Activated CD4-positive, alpha-beta memory T cell treated with anti-CD3 and anti-CD28 coated beads, Interleukin-2, amount 10 ng/mL, durations not matched to agents 7 days and 5 days (primary cell): ENCODE results near the gene MACROH2A1. TPM values are rescaled to one million over a fixed set of nuclear protein-coding genes. Genes with fewer than 3 reads are reported as not detected.
A peak's percentile ranks its signal among the peaks of the same experiment; 100 is the strongest.

ENCODE experiments used
- CTCF ChIA-PET: fragments of 350-600 bp; sonication (Branson Sonifier 250); formaldehyde crosslinking; loops from one replicate; lab custom pipeline; 2021; ENCODE audit warnings: antibody characterized with exemption, inconsistent platforms; lab: Charles Lee
- POLR2A ChIA-PET: fragments of 350-600 bp; sonication (Branson Sonifier 250); formaldehyde crosslinking; loops from one replicate; lab custom pipeline; 2021; ENCODE audit warnings: antibody characterized with exemption; lab: Charles Lee
- DNase-seq: peaks from one replicate; pipeline ENCODE4 v3.0.0-alpha.2; 2020
- H3K27ac Mint-ChIP-seq: one replicate; pipeline ENCODE4 v1.8.0; 2021; ENCODE audit warnings: mild to moderate bottlenecking, mixed read lengths
- H3K27me3 Mint-ChIP-seq: one replicate; pipeline ENCODE4 v1.8.0; 2021; ENCODE audit warnings: mixed read lengths
- H3K36me3 Mint-ChIP-seq: one replicate; pipeline ENCODE4 v1.8.0; 2021; ENCODE audit warnings: low read depth, mixed read lengths
- H3K4me1 Mint-ChIP-seq: one replicate; pipeline ENCODE4 v1.8.0; 2021; ENCODE audit warnings: mixed read lengths
- H3K4me3 Mint-ChIP-seq: one replicate; pipeline ENCODE4 v1.8.0; 2021; ENCODE audit warnings: mild to moderate bottlenecking, mixed read lengths
- H3K9me3 Mint-ChIP-seq: one replicate; pipeline ENCODE4 v1.8.0; 2021; ENCODE audit warnings: mixed read lengths
- total RNA-seq, 2 experiments: library from RNA; stranded (reverse); gene quantifications; one replicate each; pipeline ENCODE4 v1.2.3, GENCODE V29; 2021

The MACROH2A1 gene
- total RNA-seq, 2 experiments from 2014 or later, result 248 to 263 TPM

DNA sequence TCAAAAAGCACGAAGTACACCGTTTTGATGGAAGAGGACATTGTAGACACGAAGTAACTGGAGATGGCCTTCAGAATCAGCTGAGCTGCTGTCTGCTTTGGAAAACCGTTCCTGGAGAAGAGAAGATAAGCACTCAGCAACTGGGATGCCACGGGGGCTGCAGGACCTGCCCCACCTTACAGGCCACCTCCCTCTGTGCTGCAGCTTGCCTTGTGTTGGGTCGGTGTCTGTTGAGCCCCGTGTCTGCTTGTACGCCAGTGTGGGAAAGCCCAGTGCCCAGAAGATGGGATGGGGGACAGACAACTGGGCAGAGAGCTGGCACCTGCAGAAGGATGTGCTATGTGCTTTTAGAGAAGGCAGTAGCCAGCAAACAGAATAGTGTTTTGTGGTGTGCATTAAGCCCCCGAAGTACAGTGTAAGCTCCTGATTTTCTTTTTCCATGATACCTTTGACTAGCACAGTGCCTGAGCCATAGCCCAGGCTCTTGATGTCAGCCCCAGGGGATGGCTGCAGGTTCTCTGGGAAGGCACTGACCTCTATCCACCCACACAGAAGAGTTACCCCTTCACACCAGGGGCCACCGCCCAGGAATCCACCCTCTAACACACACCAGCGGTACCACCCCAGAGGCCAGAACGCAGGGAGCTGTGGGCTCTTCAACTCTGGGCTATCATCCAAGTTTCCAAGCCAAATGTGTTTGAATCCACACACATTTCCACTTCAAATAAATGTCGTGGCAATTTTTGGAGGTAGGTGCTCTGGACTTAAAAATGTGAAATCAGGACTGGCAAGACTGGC lies 63.8 kb downstream of the MACROH2A1 start:
- ChIA-PET CTCF (interaction anchor here (1.7 kb wide), 1 partner anchor 10 kb away, joined by 4 read pairs; no protein-coding TSS in a partner anchor), POLR2A (no interaction called here)
- H3K9me3 Mint-ChIP-seq, result no peaks in the 10 kb centered on the region
- no peak overlapping the region for H3K4me3 Mint-ChIP-seq
- no peak for DNase-seq
- no peaks in the 10 kb centered on the region for H3K27me3 Mint-ChIP-seq
- H3K36me3 Mint-ChIP-seq, result peaks cover 47% of the 10 kb centered on the region
- H3K4me1 Mint-ChIP-seq, result no peaks in the 10 kb centered on the region
- no peak overlapping the region for H3K27ac Mint-ChIP-seq

DNA sequence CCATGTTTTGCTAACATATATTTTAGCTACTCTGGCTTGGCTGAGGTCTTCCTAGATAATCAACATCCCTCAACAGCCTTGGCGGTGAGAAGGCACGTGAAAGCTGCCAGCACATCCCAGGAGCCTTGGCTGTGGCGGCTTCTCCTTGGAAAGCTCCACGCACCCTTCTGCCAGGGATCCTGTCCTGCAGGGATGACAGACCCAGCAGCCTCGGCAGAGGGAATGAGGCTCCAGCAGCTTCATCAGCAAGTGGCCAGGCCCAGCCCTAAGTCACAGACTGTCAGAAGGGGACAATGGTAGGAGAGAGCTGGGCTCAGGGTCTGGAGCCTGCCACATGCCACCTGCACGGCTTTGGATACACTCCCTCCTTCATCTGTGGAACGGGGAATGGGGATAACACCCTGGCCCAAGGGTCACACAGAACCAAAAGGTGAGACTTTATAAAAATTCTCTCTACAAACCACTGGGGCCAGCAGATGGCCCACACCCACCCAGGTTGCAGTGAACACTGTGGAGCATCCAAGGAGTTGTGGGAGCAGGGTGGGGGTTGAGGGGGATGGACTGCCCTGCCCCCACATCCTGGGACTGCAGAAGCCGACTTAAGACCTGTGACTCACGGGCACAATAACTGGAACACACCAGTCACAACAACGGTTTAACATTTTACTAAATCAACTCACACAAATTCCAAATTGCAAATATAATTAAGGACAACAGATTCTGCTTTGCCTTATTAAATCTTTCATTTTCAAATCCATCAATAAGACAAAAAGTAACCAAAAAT lies 65.1 kb downstream of the MACROH2A1 start:
- Mint-ChIP-seq H3K9me3 (no peaks in the 10 kb centered on the region), H3K27me3 (no peaks in the 10 kb centered on the region), H3K4me3 (no peak overlapping the region), H3K27ac (no peak overlapping the region), H3K36me3 (peaks cover 50% of the 10 kb centered on the region), H3K4me1 (no peaks in the 10 kb centered on the region)
- CTCF ChIA-PET, result interaction anchor here (1.5 to 1.7 kb wide), 3 partner anchors 8 to 24 kb away, joined by 3 to 4 read pairs (median 3); no protein-coding TSS in a partner anchor
- no peak for DNase-seq
- POLR2A ChIA-PET, result no interaction called here

DNA sequence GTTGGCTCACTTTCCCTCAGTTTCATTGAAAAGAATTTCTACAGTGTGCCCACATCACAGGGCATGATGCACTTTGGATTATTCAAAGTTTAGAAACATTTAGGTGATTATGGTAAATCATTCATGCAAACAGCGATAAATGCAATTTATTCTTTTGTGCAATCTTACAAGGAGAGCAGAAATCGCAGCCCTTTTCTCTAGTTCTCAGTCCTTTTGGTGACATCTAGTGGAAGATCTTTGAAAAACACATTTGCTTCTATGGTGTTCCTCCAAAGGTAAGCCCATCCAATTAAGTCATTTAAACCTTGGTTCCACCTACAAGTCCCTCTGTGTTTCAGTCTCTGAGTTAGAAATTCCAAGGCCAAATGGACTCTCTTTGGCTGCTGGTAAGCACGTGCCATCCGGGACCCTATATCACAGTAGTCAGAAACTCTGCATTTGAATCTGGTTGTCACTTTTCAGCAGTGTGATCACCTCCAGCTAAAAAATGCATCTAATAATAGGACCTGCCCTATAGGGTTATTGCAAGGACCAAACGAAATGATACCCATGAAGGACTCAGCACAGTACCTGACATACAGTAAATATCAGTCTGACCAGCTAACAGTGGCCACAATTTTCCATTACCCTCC lies 66.4 kb downstream of the MACROH2A1 start:
- ChIA-PET POLR2A (no interaction called here), CTCF (interaction anchor here (1.5 kb wide), 2 partner anchors 10 to 23 kb away, joined by 3 read pairs; no protein-coding TSS in a partner anchor)
- no peak overlapping the region for H3K27ac Mint-ChIP-seq
- no peak for DNase-seq
- H3K36me3 Mint-ChIP-seq, result peaks cover 46% of the 10 kb centered on the region
- no peak overlapping the region for H3K4me3 Mint-ChIP-seq
- no peaks in the 10 kb centered on the region for H3K4me1 Mint-ChIP-seq
- H3K9me3 Mint-ChIP-seq, result no peaks in the 10 kb centered on the region
- no peaks in the 10 kb centered on the region for H3K27me3 Mint-ChIP-seq

DNA sequence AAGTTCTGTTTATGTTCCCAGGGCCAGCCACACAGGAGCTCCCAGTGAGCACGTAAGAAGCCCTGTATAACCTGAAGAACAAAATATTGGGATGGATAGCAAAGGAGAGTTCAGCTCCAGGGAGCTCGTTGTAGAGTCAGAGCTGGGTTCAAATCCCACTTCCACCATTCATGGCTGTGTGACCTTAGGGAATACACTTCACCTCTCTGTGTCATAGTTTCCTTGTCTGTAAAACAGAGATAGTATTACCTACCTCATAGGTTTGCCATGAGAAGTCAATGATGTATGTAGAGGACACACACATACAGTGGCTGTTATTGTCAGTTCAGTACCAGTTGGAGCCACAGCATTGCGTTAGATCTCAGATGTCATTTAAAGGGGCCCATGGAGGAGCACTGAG lies 67.4 kb downstream of the MACROH2A1 start:
- H3K9me3 Mint-ChIP-seq, result no peaks in the 10 kb centered on the region
- ChIA-PET POLR2A (no interaction called here), CTCF (interaction anchor here (1.1 to 1.4 kb wide), 2 partner anchors 70 to 139 kb away, joined by 3 to 5 read pairs; no protein-coding TSS in a partner anchor)
- no peaks in the 10 kb centered on the region for H3K27me3 Mint-ChIP-seq
- no peaks in the 10 kb centered on the region for H3K4me1 Mint-ChIP-seq
- H3K27ac Mint-ChIP-seq, result no peak overlapping the region
- no peak overlapping the region for H3K4me3 Mint-ChIP-seq
- DNase-seq, result no peak
- peaks cover 40% of the 10 kb centered on the region for H3K36me3 Mint-ChIP-seq

DNA sequence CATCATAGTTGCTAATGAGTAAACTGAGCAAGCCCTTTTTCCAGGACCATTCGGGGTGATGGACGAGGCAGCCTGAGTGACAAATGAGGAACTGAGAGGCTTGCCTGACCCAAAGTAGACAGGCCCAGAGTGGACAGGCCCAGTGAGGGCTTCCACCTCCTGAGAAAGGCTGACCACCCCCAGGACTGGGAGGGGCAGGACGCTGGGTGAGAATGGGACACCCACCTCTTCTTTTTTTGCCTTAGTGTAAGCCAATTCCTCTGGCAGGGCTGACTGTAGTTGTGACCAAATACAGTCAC lies 68.3 kb downstream of the MACROH2A1 start:
- ChIA-PET POLR2A (no interaction called here), CTCF (interaction anchor here (1.4 kb wide), 1 partner anchor 138 kb away, joined by 5 read pairs; no protein-coding TSS in a partner anchor)
- no peaks in the 10 kb centered on the region for H3K9me3 Mint-ChIP-seq
- no peaks in the 10 kb centered on the region for H3K27me3 Mint-ChIP-seq
- peaks cover 3% of the 10 kb centered on the region for H3K4me1 Mint-ChIP-seq
- H3K4me3 Mint-ChIP-seq, result no peak overlapping the region
- H3K27ac Mint-ChIP-seq, result no peak overlapping the region
- DNase-seq, result no peak
- peaks cover 35% of the 10 kb centered on the region for H3K36me3 Mint-ChIP-seq

DNA sequence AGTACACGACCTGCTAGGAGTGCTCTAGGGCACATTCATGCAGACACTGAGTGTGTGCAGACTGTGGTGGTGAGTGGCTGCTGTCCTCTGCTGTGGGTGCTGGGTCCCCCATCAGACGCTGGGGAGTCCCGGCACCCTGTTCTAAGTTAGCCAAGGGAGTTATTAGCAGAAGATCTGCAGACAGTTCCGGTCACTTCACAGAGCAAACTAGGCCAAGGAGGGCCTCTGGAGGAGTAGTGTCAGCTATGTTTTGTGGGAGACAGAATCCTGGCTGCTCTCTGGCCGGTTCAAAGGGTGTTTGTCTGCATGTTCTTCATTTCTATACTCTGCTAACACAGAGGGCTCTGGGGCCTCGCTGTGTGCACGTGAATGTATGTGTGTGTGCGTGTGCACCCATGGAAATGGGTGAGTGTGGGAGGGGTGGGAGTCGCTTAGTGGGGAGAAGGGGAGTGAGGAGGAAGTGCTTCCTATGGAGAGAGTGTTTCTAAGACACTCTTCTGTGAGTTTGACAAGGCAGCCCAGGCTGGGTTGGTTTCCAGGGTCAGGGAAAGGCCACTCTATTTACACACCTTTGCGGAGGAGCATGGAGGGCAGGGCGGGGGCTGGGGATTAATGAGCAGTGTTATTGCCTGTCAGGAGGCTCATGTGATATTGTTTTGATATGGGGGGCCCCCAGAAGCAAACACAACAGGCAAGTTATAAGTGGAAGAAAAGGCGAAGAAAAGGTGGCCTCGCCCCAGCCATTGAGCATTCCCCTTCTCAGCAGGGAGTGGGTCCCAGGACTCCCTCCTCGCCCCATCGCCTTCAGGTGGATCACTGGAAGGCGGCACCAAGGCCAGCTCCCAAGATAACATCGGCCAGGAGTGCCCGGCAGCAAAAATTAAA lies 68.9 kb downstream of the MACROH2A1 start:
- no peak for DNase-seq
- POLR2A ChIA-PET, result no interaction called here
- H3K27me3 Mint-ChIP-seq, result no peaks in the 10 kb centered on the region

DNA sequence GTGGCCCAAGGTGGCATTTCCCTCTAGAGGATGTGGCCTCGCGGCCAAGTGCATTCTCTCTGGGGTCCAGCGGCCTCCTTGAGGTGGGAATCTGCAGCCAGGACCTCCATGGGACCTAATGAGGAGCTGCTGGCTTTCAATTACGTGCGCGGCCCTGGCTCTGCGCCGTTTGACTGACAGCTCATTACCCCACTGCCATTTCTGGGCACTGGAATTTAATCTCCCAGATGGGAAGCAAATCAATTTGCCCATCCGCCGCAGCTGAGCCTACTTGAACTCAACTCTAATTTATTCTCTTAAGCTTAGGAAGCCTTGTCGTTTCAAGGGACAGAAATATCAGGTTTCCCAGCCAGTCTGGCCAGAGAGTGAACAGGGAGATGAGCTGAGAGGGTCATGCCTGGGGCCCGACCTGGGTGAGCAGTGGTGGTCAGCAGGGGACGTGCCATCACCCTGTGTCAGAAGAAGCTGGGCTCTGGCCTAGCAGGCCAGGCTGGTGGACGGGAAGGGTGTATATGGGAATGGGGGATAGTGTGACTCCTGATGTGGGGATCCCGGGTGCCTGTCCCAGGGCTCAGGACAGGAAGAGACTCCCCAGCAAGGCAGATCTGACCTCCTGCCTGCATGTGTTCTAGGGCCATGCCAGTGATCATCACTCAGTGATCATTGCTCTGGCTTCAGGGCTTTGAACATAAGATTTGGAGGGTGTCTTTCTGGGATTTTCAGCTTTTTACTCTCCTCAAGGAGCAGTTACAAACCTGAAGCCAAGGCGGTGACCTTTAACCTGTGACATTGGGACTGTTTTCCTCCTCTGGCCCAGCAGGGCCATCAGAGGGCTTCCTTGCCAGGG lies 69.7 kb downstream of the MACROH2A1 start:
- no peak overlapping the region for H3K4me3 Mint-ChIP-seq
- H3K9me3 Mint-ChIP-seq, result no peaks in the 10 kb centered on the region
- H3K36me3 Mint-ChIP-seq, result peaks cover 22% of the 10 kb centered on the region
- H3K27ac Mint-ChIP-seq, result peak overlapping the region; percentile 7
- peaks cover 14% of the 10 kb centered on the region for H3K4me1 Mint-ChIP-seq
- no peak for DNase-seq
- no peaks in the 10 kb centered on the region for H3K27me3 Mint-ChIP-seq
- ChIA-PET CTCF (no interaction called here), POLR2A (no interaction called here)

More for the DNA sequence above, 68.9 kb downstream of the MACROH2A1 start:
- no peak overlapping the region for H3K4me3 Mint-ChIP-seq
- CTCF ChIA-PET, result interaction anchor here (1.4 kb wide), 1 partner anchor 137 kb away, joined by 5 read pairs; no protein-coding TSS in a partner anchor
- peaks cover 30% of the 10 kb centered on the region for H3K36me3 Mint-ChIP-seq
- H3K27ac Mint-ChIP-seq, result no peak overlapping the region
- H3K9me3 Mint-ChIP-seq, result no peaks in the 10 kb centered on the region
- peaks cover 9% of the 10 kb centered on the region for H3K4me1 Mint-ChIP-seq

DNA sequence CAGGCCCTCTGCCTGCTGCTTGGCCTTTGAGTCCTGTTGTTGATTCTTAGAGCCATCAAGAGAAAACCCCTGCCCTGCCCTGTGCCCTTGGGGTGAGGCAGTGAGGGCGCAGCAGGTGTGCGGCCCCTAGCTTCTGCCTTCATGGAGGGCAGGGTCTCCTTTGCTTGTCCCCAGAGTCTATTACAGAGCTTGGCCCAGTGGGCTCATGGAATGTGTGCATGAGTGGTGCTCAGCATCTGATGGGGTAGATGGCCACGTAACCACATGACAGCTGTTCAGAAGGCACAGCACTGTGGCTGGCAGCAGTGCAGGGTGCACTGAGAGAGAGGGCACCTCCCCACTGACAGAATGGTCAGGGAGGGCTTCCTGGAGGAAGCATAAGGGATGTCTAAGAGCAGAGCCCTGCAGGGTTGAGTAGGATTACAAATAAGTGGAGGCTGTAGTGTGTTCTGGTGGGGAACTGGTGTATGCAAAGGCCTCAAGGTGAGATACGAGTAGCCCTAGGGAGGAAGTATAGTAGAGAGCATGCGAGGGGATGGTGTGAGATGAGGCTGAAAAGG lies 70.8 kb downstream of the MACROH2A1 start:
- Mint-ChIP-seq H3K4me1 (peaks cover 14% of the 10 kb centered on the region), H3K27ac (no peak overlapping the region), H3K27me3 (no peaks in the 10 kb centered on the region), H3K4me3 (no peak overlapping the region), H3K9me3 (no peaks in the 10 kb centered on the region), H3K36me3 (peaks cover 14% of the 10 kb centered on the region)
- DNase-seq, result no peak
- ChIA-PET CTCF (interaction anchor here (1.0 kb wide), 1 partner anchor 137 kb away, joined by 3 read pairs; no protein-coding TSS in a partner anchor), POLR2A (no interaction called here)

DNA sequence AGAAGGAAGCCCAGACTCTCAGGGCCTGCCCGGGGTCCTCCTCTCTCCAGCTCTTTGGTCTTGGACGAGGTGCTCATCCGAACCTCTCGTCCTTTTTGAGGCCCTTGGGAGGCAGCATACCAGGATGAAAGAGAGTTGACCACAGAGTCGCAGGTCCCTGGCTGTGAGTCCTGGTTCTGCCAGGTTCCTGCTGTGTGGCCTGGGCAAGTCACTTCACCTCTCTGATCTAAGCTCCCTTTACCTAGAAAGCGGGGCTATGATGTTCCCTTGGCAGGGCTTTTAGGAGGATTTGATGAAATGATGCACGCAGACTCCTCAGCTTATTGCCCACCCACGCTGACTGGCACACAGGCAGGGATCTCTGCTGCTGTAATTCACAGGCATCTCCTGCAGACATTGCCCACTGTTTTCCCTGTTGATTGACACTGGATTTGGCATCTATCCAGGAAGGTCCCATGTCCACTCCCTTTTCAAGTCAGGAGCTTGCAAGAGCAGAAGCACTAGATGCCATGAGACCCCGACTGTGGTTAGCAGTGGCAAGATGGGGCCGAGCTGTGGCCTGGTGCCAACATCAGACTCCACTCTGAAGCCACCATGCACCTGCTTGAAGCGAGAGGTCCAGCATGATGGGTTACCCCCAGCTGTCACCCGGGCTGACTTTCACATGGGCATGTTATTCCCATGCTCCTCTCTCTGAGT lies 71.5 kb downstream of the MACROH2A1 start:
- Mint-ChIP-seq H3K9me3 (no peaks in the 10 kb centered on the region), H3K27me3 (no peaks in the 10 kb centered on the region), H3K27ac (no peak overlapping the region), H3K4me3 (no peak overlapping the region), H3K36me3 (peaks cover 12% of the 10 kb centered on the region), H3K4me1 (peaks cover 14% of the 10 kb centered on the region)
- ChIA-PET POLR2A (interaction anchor here (0.6 kb wide), 1 partner anchor 837 kb away, joined by 3 read pairs; no protein-coding TSS in a partner anchor), CTCF (interaction anchor here (1.0 kb wide), 1 partner anchor 136 kb away, joined by 3 read pairs; no protein-coding TSS in a partner anchor)
- DNase-seq, result no peak

GRCh38 chr5:135326296-135327254 lies 72.5 kb downstream of the MACROH2A1 start:
- ChIA-PET CTCF (interaction anchor here (1.3 to 1.4 kb wide), 2 partner anchors 9 to 12 kb away, joined by 4 to 8 read pairs; no protein-coding TSS in a partner anchor), POLR2A (interaction anchor here (1.6 to 3.2 kb wide), 4 partner anchors 13 to 72 kb away, joined by 6 to 29 read pairs (median 10); partner anchors contain the start of gene MACROH2A1)
- Mint-ChIP-seq H3K9me3 (no peaks in the 10 kb centered on the region), H3K27me3 (no peaks in the 10 kb centered on the region), H3K36me3 (peaks cover 6% of the 10 kb centered on the region), H3K27ac (no peak overlapping the region), H3K4me3 (no peak overlapping the region), H3K4me1 (peaks cover 14% of the 10 kb centered on the region)
- DNase-seq, result no peak
